Activated naive CD4-positive, alpha-beta T cell treated with anti-CD3 and anti-CD28 coated beads, Interleukin-2, amount 10 ng/mL, durations not matched to agents 7 days and 5 days (primary cell): ENCODE results near the gene ZNF3.
A peak's percentile ranks its signal among the peaks of the same experiment; 100 is the strongest.

ENCODE experiments used
- CTCF ChIA-PET: fragments of 350-600 bp; sonication (Branson Sonifier 250); formaldehyde crosslinking; loops from one replicate; lab custom pipeline; 2021; ENCODE audit warnings: antibody characterized with exemption; lab: Charles Lee
- DNase-seq: peaks from one replicate; pipeline ENCODE4 v3.0.0-alpha.2; 2020
- H3K27ac Mint-ChIP-seq: one replicate; pipeline ENCODE4 v1.8.0; 2021; ENCODE audit warnings: mild to moderate bottlenecking, moderate library complexity, mixed read lengths
- H3K27me3 Mint-ChIP-seq: one replicate; pipeline ENCODE4 v1.8.0; 2021; ENCODE audit warnings: mild to moderate bottlenecking, mixed read lengths
- H3K36me3 Mint-ChIP-seq: one replicate; pipeline ENCODE4 v1.8.0; 2021; ENCODE audit warnings: mixed read lengths
- H3K4me1 Mint-ChIP-seq: one replicate; pipeline ENCODE4 v1.8.0; 2021; ENCODE audit warnings: mixed read lengths
- H3K4me3 Mint-ChIP-seq: one replicate; pipeline ENCODE4 v1.8.0; 2021; ENCODE audit warnings: mild to moderate bottlenecking, moderate library complexity, mixed read lengths
- H3K9me3 Mint-ChIP-seq: one replicate; pipeline ENCODE4 v1.8.0; 2021; ENCODE audit warnings: mixed read lengths

The ZNF3 gene

GRCh38 chr7:100088621-100089457 lies 7.3 kb upstream of the ZNF3 start, which contains the start of gene COPS6:
COPS6 (plus strand) TSS chr7:100088969; CDS start chr7:100088991, 22 bp downstream.
- CTCF ChIA-PET: interaction anchor here (0.6 to 1.3 kb wide), 2 partner anchors 12 to 13 kb away, joined by 3 read pairs; no protein-coding TSS in a partner anchor
- H3K36me3 Mint-ChIP-seq: peaks cover 43% of the 10 kb centered on the region

DNA sequence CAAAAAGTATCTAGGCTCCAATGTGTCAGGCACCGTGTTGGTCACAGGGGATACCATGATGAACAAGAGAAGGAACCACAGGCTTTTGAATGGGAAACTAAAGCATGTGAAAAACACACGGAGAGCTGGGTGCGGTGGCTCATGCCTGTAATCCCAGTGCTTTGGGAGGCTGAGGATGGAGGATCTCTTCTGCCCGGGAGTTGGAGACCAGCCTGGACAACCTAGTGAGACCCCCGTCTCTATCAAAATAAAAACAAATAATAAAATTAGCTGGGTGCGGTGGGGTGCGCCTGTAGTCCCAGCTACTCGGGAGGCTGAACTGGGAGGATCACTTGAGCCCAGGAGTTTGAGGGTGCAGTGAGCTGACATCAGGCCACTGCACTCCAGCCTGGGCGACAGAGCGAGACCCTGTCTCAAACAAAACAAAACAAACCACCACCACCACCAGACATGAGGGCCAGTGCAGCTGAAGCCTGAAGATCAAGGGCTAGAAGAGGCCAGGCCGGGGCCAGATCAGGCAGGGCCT lies 6.6 kb upstream of the ZNF3 start:
- Mint-ChIP-seq H3K4me1 (peaks cover 32% of the 10 kb centered on the region), H3K27me3 (peaks cover 27% of the 10 kb centered on the region), H3K27ac (peak overlapping the region; percentile 88), H3K9me3 (no peaks in the 10 kb centered on the region), H3K36me3 (peaks cover 36% of the 10 kb centered on the region), H3K4me3 (peak overlapping the region; percentile 84)
- CTCF ChIA-PET: interaction anchor here (0.6 kb wide), 1 partner anchor 13 kb away, joined by 3 read pairs; no protein-coding TSS in a partner anchor
- no peak for DNase-seq

More at GRCh38 chr7:100088621-100089457, 7.3 kb upstream of the ZNF3 start, which contains the start of gene COPS6:
- peak within 1 kb of the TSS; percentile 84 for H3K4me3 Mint-ChIP-seq
- H3K4me1 Mint-ChIP-seq: peaks cover 34% of the 10 kb centered on the region
- DNase-seq: peak; percentile 88
- peak within 1 kb of the TSS; percentile 88 for H3K27ac Mint-ChIP-seq
- peaks cover 20% of the 10 kb centered on the region for H3K27me3 Mint-ChIP-seq
- no peaks in the 10 kb centered on the region for H3K9me3 Mint-ChIP-seq

- no peak for DNase-seq
- H3K36me3 Mint-ChIP-seq: peaks cover 26% of the 10 kb centered on the region
- CTCF ChIA-PET: interaction anchor here (1.0 kb wide), 1 partner anchor 172 kb away, joined by 3 read pairs; no protein-coding TSS in a partner anchor
- H3K27ac Mint-ChIP-seq: no peak overlapping the region
- peak overlapping the region; percentile 27 for H3K4me3 Mint-ChIP-seq
- no peaks in the 10 kb centered on the region for H3K9me3 Mint-ChIP-seq
- H3K27me3 Mint-ChIP-seq: peaks cover 29% of the 10 kb centered on the region
- H3K4me1 Mint-ChIP-seq: peaks cover 40% of the 10 kb centered on the region
Observed at GRCh38 chr7:100087055-100087750, 5.7 kb upstream of the ZNF3 start.

GRCh38 chr7:100085515-100085914 lies 4.0 kb upstream of the ZNF3 start:
- Mint-ChIP-seq H3K4me1 (peaks cover 41% of the 10 kb centered on the region), H3K4me3 (no peak overlapping the region), H3K36me3 (peaks cover 13% of the 10 kb centered on the region), H3K27me3 (peaks cover 29% of the 10 kb centered on the region), H3K9me3 (no peaks in the 10 kb centered on the region), H3K27ac (no peak overlapping the region)
- CTCF ChIA-PET: interaction anchor here (1.2 kb wide), 1 partner anchor 16 kb away, joined by 3 read pairs; the partner anchor contains the start of genes AP4M1 and MCM7
- no peak for DNase-seq

DNA sequence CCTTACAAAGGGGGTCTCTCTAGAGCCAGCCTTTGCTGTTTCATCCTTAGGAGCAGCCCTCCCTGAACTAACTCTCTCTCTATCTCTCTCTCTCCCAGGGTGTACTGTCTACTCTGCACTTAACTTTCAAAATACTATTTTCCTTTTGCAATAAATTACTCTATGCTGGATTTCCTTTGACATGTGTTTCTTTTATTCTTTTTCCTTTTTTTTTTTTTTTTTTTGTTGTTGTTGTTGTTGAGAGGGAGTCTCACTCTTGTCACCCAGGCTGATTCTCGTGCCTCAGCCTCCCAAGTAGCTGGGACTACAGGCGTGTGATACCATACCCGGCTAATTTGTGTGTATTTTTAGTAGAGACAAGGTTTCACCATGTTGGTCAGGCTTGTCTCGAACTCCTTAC lies 1.5 kb upstream of the ZNF3 start:
- Mint-ChIP-seq H3K9me3 (no peaks in the 10 kb centered on the region), H3K4me3 (peak overlapping the region; percentile 83), H3K27ac (no peak overlapping the region), H3K36me3 (peaks cover 15% of the 10 kb centered on the region), H3K4me1 (peaks cover 37% of the 10 kb centered on the region), H3K27me3 (peaks cover 29% of the 10 kb centered on the region)
- CTCF ChIA-PET: interaction anchor here (0.6 to 1.3 kb wide), 10 partner anchors 12 to 398 kb away, joined by 3 to 7 read pairs (median 4); partner anchors contain the start of gene ZSCAN21
- no peak for DNase-seq

DNA sequence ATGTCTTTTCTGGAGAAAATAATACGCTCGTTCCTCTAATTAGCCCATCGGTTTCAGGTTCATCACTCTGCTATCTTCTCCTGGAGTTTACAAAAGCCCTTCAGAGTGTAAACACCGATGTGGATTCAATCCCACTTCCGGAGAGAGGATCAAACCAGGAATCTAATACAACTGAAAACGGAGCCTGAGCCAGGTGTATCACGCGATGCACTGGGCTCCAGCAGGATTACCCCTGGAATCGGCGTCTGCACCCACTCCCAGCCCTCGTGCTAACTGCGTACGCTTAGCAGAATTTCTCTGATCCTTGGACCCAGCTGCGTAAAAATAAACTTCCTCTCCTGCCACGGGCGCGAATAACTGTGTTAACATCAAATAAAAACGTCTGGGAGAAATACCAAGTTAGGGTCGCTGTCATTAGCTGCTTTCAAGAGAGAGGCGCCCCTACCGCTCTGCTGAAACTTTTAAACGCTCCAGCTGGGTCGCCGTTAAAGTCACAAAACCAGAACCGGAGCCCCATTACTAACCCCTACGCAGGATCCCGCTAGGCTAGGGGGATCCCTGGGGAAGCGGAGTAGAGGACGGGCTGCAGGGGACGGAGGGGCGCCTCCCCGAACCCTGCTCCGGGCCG lies 502 bp downstream of the ZNF3 start:
- Mint-ChIP-seq H3K4me3 (peak overlapping the region; percentile 83), H3K36me3 (peaks cover 27% of the 10 kb centered on the region), H3K27ac (peak overlapping the region; percentile 83), H3K27me3 (peaks cover 28% of the 10 kb centered on the region), H3K9me3 (no peaks in the 10 kb centered on the region), H3K4me1 (peaks cover 32% of the 10 kb centered on the region)
- CTCF ChIA-PET: interaction anchor here (0.8 to 1.4 kb wide), 3 partner anchors 10 to 90 kb away, joined by 3 to 4 read pairs (median 3); no protein-coding TSS in a partner anchor
- DNase-seq: no peak

DNA sequence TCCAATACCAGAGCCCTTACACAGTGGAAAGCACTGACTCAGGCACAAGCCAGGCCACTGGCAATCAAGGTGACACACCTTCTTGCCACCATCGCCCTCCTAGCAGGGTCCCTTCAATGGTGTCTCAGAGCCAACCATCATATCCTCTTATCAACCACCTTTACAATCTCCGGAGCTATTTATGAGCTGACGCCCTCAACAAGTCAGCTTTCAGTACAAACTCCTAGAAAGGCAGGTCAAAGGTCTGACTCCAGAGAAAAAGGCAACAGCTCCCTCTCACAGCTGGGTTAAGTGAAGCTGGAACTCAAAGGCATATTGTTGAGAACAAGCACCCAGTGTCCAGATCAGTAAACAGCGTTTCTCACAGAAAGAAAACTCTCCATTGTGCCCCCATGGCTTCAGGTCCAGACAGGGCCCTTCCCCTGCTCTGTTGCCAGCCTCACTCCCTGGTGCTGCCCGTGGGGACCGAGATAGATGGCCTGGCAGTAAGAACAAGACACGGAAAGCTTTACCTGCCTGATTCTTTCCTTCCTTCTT lies 2.4 kb downstream of the ZNF3 start:
- Mint-ChIP-seq H3K36me3 (peaks cover 46% of the 10 kb centered on the region), H3K27ac (no peak overlapping the region), H3K27me3 (peaks cover 11% of the 10 kb centered on the region)

DNA sequence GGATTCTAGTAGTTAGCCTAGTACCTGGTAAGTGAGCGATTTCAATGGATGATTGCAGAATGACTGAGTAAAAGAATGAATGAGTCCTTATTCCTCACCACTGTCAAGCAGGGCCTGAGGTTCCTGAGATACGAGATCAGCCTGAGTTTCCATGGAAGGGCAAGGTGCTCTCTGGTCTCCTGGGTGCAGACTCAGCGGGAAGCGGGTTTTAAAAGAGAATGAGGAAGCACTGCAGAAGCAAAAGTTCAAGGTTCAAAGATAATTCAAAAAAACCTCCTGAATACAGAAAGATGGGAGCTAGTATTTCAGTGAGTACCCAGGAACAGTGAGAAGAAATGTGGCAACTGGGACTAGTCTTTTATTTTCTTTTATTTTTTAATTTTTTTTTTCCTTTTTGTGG lies 4.3 kb downstream of the ZNF3 start:
- H3K4me1 Mint-ChIP-seq: peaks cover 24% of the 10 kb centered on the region
- no peak for DNase-seq
- CTCF ChIA-PET: no interaction called here
- peaks cover 11% of the 10 kb centered on the region for H3K9me3 Mint-ChIP-seq
- H3K4me3 Mint-ChIP-seq: no peak overlapping the region
- H3K36me3 Mint-ChIP-seq: peaks cover 64% of the 10 kb centered on the region
- H3K27ac Mint-ChIP-seq: no peak overlapping the region
- H3K27me3 Mint-ChIP-seq: no peaks in the 10 kb centered on the region

More for the DNA sequence above, 2.4 kb downstream of the ZNF3 start:
- DNase-seq: no peak
- Mint-ChIP-seq H3K9me3 (peaks cover 2% of the 10 kb centered on the region), H3K4me3 (peak overlapping the region; percentile 26), H3K4me1 (peaks cover 32% of the 10 kb centered on the region)
- CTCF ChIA-PET: no interaction called here

- no peak for DNase-seq
- Mint-ChIP-seq H3K36me3 (peaks cover 80% of the 10 kb centered on the region), H3K27ac (no peak overlapping the region), H3K4me3 (no peak overlapping the region), H3K9me3 (peaks cover 29% of the 10 kb centered on the region), H3K4me1 (peaks cover 13% of the 10 kb centered on the region), H3K27me3 (no peaks in the 10 kb centered on the region)
- CTCF ChIA-PET: interaction anchor here (0.7 to 0.8 kb wide), 3 partner anchors 13 to 299 kb away, joined by 3 read pairs; partner anchors contain the start of gene COPS6
Observed at GRCh38 chr7:100075418-100075817, 6.1 kb downstream of the ZNF3 start.

DNA sequence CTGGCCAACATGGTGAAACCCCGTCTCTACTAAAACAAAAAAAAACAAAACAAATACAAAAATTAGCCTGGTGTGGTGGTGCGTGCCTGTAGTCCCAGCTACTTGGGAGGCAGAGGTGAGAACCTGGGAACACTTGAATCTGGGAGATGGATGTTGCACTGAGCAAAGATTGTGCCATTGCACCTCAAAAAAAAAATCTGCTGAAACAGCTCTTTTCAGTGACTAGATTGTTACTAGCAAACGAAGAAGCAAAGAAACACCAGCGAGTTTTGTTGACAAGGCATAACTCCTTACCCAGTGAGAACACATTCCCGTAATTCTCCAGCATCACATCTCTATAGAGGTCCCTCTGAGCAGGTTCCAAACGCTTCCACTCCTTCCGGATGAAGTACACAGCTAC lies 6.7 kb downstream of the ZNF3 start:
- Mint-ChIP-seq H3K36me3 (peaks cover 81% of the 10 kb centered on the region), H3K27me3 (no peaks in the 10 kb centered on the region), H3K27ac (no peak overlapping the region), H3K9me3 (peaks cover 35% of the 10 kb centered on the region), H3K4me3 (no peak overlapping the region), H3K4me1 (peaks cover 8% of the 10 kb centered on the region)
- CTCF ChIA-PET: interaction anchor here (0.8 kb wide), 1 partner anchor 20 kb away, joined by 3 read pairs; no protein-coding TSS in a partner anchor
- DNase-seq: no peak

GRCh38 chr7:100072462-100072861 lies 9.1 kb downstream of the ZNF3 start:
- Mint-ChIP-seq H3K4me3 (no peak overlapping the region), H3K27ac (no peak overlapping the region), H3K9me3 (peaks cover 36% of the 10 kb centered on the region), H3K36me3 (peaks cover 79% of the 10 kb centered on the region), H3K4me1 (no peaks in the 10 kb centered on the region), H3K27me3 (no peaks in the 10 kb centered on the region)
- no peak for DNase-seq
- CTCF ChIA-PET: no interaction called here

DNA sequence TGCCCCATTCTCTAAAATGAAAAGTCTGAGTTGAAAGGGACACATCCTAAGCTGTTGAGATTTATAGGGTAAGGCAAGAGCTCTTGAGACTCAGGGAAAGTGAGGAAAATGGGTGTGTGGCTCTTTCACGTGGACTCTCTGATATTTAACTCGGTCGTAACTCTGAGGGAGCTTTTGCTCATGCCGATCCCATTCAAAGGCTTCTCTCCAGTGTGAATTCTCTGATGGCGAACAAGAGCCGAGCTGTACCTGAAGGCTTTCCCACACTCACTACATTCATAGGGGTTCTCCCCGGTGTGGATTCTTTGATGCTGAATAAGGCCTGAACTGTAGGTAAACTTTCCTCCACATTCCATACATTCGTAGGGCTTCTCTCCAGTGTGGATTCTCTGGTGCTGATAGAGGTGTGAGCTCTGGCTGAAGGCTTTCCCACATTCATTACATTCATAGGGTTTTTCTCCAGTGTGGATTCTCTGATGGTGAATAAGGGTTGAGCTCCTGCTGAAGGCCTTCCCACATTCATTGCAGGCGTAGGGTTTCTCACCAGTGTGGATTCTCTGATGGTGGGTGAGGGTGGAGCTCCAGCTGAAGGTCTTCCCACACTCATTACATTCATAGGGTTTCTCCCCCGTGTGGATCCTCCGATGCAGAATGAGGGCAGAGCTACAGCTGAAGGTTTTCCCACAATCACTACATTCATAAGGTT lies 10.4 kb downstream of the ZNF3 start:
- CTCF ChIA-PET: interaction anchor here (0.7 to 1.4 kb wide), 3 partner anchors 10 to 157 kb away, joined by 4 read pairs; no protein-coding TSS in a partner anchor
- Mint-ChIP-seq H3K36me3 (peaks cover 74% of the 10 kb centered on the region), H3K9me3 (peaks cover 36% of the 10 kb centered on the region), H3K27ac (no peak overlapping the region), H3K4me1 (no peaks in the 10 kb centered on the region), H3K27me3 (no peaks in the 10 kb centered on the region), H3K4me3 (no peak overlapping the region)
- no peak for DNase-seq
